HG02571 (cell line): Measurements from ENCODE around the gene DSE.

Source experiments
- ATAC-seq: cut with Tn5 transposase; IDR thresholded peaks from one replicate; pipeline ENCODE4 v1.9.1; 2021; ENCODE audit warnings: mild to moderate bottlenecking, moderate library complexity; ENCODE audit not compliant: unreplicated experiment

The DSE gene

DNA sequence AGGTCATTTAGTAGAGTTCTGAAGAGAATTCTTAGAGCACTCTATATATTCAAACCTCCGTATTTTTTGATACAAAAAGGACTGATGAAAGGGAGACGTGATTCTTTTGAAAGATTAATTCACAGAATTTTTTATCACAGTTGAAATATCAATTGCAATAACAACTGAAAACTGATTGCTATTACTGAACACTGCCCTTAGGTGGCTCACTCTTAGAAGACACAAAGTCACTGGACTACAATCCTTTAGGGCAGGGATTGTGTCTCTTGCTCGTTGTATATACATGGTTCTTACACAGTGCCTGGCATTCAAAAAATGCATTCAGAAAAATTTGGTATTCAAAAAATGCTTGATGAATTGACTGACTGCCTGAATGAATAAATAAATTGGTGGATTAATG is 73.3 kb downstream of the DSE start:
- ATAC-seq, result no peak

DNA sequence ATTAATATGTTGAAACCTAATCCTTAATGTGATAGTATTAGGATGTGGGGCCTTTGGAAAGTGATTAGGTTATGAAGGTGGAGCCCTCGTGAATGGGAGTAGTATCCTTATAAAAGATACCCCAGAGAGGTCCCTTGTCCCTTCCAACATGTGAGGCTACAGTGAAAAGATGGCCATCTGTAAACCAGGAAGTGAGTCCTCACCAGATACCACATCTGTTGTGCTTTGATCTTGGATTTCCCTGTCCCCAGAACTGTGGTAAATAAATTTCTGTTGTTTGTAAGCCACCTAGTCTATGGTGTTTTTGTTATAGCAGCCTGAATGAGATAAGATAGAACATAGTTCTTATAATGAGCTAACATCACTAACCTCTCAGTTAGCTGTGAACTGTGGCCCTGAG is 73.8 kb downstream of the DSE start:
- no peak for ATAC-seq

DNA sequence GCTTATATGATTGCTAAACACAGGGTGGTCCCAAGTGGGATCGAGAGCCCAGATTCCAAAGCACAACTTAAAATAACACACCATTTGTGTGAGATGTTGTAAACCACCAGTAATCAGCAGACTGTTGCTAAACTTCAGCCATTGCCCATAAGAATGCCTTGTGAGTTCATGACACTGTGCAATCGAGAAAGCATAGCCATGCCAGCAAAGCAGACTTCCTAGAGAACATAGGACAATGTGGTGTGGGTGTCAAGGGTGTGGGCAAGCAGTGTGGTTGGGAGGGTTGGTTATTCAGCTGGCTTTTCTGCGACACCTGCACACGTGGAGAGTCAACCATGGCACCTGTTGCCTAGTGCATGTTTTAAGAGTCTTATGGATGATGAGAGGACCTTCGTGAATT is 74.4 kb downstream of the DSE start:
- ATAC-seq, result no peak

DNA sequence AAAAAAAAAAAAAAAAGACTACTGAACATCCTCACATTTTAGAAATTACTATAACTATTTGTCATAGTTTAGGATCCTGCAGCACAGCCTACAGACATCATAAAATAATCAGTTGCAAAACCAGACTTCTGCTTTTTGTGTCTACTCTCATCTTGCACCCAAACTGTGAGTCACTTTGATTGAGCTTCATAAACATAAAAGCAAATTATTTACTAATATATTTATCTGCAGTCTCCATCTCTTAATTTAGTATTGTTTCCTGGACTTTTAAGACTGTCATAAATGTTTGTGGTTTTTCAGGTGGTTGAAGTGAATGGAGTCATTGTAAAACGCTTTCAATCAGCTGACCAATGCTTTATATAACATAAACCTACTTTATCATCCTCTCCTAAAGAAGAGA is 75.7 kb downstream of the DSE start:
- ATAC-seq, result no peak

DNA sequence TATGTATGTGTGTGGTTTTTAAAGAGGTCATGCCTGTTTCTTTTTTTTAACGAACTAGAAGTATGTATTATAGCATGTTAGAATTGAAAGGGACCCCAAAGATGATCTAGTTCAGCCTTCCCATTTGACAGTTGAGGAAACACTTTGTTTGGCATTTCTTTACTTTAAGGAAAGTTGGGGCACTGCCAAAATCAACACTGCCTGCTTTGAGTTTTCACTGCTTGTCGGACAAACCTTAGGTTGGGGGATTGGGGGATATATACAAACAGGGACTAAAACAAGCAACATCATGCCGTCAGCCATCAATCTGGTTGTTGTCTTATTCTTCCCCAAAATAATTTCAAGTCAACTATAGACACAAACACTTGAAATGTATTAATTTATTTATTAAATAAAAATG is 76.3 kb downstream of the DSE start:
- no peak for ATAC-seq

DNA sequence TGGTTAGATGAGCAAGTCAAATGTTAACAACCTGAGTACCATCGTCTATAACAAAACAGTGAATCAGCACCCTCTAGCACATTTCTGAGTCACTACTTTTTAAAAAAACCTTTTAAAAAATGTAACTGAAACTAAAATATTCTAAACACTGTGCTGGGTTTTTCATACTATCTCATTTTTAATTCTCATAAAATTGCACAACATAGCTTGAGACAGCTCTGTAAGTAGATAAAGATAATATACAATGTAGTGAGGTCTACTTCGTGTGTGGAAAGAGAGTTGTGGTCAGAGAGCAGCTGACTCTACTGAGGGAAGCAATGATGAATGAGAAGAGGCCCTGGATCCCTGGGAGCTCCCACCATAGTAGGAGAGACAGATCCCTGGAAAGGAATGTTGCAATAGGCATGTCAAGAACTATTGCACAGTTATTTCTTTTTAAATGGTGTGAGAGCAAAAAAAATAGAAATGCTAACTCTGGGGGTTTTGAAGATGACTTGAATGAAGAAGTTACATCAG is 76.8 kb downstream of the DSE start:
- no peak for ATAC-seq

DNA sequence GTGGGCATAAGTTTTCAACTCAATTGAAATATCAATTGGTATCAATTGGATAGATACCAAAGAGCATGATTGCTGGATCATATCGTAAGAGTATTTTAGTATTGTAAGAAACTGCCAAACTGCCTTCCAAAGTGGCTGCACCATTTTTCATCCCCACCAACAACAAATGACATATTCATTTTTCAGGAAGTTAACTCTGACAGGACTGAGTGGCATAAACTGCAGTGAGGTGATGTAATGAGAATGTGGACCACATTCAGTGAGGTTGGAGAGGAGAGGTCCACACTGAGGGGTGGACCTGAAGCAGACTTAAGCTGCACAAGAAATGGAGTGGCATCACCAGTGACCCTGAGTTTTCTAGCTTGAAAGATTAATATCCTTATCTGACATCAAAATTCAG is 78.8 kb downstream of the DSE start:
- ATAC-seq, result no peak

DNA sequence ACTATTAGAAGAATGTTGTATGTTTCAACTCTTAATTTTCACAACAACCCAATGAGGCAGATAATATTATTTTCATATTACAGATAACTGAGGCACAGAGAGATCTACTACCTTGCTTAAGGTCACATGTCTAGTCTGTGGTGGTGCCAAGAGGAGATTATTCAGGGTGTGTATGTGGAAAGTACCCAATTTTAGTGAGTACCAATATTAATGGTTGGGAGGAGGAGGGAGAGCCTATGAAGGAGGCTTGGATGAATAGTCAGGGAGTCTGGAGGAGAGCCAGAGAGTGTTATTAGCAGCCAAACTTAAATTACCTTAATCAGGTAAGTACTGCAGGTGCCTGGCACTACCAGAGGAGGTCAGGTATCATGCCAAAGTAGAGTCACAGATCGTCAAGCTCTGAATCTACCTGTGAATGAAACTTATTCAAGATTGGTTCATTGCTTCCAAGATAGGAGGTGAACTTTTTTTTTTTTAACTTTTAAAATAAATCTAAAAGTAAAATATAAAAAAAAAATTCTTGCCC is 79.5 kb downstream of the DSE start:
- no peak for ATAC-seq

DNA sequence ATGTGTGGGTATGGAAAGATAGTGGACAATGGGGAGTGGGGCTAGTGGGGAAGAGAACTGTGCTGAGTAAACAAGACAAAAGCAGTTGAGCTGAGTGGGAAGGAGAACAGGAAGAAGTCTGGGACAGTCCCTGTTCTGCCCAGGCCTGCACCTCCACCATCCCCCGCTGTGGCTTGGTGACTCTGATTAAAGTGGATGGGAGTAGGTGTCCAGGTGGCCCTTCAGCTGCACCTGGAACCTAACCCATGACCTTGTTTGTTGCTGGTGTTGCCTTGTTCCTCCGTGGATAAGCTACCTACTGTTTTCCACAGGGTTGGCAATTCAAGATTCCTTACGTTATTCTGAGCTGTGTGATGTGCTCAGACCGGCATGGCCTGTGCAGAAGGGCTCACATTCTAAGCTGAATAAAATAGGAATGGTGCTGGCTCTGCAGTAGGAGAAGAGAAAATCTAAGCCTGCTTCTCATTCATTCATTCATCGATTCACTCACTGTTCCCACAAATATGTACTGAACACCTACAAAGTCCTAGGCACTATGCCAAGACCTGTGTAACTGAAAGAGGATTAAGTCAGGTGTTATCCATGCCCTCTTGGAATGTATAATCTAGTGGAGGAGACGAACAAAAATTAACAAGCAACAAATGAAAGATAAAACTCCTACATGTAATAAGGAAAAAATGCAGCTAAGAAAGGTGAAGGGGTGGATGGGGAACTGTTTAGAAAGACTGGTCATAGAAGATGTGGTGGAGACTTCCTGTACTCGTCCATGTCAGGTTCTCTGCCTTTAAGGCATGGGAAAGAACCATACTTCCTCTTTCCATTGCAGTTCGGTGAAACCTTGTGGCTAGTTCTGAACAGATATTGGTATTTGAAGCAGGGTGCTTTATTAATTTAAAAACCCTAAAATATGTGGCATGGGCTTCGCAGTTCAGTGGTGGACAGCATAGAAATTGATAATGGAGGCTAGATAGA is 80.3 kb downstream of the DSE start:
- ATAC-seq, result peak; percentile 77

DNA sequence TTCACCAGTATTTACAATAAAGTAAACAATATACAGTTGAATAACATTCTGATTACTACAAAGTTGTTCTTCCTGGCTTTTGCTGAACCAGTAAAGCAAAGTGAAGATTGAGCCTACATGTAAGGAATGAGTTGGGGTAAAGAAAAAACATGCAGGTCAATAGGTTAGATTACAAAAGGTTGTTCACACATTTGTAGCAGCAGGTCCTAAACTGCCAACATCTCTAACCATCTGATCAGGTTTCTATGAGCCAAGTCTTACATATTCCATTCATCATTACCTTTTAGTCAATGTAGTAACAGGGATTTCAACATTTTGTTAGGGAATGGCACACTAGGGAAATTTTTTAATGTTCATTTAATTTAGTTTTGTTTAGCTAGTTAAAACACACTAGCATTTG is 81.2 kb downstream of the DSE start:
- no peak for ATAC-seq

DNA sequence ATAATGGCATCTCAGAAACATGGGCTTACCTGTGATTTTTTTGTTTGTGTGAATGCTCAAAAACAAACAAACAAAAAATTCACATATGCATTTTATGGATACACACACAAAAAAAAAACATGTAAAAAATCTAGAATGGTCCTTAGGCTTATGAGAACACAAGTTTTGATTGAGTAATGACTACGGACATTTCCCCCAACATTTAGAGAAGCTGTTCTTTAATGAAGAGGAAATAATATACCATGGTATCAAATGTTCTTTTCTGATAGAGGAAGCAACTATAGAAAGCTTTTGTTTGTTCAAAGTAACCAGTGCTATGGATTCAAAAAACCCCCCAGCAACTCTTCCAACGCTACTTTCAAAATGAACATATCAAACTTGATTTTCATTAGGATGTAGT is 81.8 kb downstream of the DSE start:
- ATAC-seq, result no peak

DNA sequence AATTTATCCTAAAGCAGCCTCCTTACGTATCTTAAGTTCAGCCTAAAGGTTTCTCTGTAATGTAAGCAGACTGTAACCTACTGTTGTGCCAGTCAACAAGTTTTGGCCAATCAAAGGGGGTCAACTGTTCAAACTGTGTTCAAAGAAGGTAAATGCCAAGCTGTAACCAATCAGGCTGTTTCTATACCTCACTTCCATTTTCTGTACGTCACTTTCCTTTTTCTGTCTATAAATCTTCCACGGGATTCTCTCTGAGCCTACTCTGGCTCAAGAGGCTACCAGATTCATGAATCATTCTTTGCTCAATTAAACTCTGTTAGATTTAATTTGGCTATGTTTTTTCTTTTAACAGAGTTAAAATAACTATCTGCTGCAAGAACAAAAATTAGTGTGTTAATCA is 85.4 kb downstream of the DSE start:
- no peak for ATAC-seq

DNA sequence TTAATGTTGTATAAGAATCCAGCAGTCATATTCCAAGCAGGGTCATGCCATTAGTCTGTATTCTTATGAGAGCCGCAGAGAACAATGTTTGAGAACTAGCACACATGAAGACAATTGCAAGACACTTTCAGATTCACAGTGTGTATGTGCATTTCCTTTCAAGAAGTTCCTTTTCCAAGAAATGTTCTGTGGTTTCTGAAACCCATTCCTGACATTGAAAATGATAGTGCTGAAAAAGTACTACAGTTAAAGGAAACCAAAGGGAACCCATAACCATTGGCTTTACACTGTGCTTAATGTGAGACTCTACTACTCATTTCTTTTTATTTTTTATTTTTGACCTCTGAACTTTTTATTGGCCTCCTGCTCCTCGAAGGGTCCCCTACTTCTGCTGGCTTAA is 86.2 kb downstream of the DSE start:
- ATAC-seq, result no peak

DNA sequence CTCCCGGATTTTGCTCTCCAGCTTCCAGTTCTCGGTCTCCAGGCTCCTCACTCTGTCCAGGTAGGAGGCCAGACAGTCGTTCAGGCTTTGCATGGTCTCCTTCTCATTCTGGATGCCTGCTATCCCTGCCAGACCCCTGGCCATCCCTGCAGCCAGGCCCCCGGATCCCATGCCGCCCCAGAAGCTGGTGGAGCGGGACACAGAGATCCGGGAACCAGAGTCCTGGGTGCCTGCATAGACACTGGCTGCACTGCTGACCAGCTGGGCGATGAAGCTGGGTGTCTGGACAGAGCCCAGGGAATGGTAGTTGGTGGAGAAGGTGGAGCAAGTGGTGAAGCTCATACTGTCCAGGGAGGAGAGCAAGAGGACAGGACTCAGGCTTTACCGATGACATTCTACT is 87.5 kb downstream of the DSE start:
- no peak for ATAC-seq

DNA sequence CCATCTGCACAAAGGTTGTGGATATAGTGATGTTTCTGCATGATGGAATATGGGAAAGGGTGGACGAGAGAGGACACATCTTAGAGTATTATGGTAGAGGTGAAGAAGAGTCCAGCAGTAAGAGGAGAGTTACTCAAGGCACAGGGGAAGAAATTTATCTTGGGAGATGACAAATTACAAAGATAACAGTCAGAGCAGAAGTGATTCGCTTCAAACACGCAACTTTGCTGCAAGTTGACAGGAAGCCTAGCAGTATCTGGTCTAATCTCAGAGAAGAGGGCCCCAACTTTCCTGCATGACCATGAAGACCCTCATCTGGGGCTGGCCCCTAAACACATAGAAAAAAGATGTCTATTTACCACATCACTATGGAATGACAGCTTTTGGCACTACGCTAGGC is 89.2 kb downstream of the DSE start:
- ATAC-seq, result no peak

DNA sequence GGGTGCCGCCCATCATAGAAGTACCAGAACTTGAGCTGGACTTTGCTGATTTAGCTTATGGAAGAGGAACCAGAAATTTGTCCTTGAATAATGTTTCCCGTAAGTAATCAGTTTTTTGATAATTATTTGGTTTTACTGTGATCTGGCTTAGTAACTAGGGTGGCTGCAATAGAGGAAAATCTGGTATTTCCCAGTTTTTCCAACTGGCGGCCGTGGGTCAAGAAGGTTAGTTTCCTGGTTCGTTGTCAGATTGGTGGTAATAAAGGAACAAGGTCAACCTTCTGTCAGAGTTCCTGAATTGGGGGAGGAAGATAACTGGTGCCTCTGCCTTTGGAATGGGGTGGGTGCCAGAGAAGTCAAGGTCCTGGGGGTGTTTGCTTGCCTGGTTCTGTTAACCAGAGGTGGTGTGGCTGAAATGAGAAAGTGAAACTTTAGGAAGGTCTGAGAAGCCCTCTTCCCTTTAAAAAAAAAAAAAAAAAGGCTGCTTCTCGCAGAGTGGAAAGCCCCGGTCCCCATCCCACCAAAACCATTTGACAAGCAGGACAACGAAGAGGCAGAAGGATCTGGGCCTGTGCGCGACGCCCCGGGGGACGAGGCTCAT is 90.7 kb downstream of the DSE start, which contains the start of gene CALHM6:
TSS of gene CALHM6 (plus strand) at position 45 of the 601 bp plus-strand sequence. CDS start at position 600, 555 bp downstream.
- ATAC-seq, result peak; percentile 10

DNA sequence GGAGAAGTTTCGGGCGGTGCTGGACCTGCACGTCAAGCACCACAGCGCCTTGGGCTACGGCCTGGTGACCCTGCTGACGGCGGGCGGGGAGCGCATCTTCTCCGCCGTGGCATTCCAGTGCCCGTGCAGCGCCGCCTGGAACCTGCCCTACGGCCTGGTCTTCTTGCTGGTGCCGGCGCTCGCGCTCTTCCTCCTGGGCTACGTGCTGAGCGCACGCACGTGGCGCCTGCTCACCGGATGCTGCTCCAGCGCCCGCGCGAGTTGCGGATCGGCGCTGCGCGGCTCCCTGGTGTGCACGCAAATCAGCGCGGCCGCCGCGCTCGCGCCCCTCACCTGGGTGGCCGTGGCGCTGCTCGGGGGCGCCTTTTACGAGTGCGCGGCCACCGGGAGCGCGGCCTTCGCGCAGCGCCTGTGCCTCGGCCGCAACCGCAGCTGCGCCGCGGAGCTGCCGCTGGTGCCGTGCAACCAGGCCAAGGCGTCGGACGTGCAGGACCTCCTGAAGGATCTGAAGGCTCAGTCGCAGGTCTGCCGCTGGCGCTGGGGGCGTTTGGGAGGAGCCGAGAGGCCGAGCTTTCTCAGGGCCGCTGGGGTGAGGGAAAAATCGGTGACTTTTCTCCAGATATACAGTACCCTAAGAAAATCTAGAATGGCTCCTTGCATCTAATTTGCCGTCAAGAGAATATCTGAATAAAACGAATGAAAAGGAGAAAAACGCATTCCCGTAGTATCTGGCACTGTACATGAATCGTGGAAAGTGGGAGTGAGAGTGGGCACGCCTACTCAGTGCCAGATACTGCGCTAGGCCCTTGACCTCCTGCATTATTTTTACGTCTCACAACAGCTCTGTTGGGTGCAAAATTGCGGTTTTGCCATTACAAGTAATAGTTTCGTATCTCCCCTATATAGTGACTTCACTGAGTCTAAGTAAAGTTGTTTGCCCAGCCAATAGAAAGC is 91.5 kb downstream of the DSE start:
- ATAC-seq, result peak; percentile 76

DNA sequence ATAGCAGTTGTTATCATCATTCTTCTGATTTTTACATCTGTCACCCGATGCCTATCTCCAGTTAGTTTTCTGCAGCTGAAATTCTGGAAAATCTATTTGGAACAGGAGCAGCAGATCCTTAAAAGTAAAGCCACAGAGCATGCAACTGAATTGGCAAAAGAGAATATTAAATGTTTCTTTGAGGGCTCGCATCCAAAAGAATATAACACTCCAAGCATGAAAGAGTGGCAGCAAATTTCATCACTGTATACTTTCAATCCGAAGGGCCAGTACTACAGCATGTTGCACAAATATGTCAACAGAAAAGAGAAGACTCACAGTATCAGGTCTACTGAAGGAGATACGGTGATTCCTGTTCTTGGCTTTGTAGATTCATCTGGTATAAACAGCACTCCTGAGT is 92.6 kb downstream of the DSE start:
- ATAC-seq, result no peak

DNA sequence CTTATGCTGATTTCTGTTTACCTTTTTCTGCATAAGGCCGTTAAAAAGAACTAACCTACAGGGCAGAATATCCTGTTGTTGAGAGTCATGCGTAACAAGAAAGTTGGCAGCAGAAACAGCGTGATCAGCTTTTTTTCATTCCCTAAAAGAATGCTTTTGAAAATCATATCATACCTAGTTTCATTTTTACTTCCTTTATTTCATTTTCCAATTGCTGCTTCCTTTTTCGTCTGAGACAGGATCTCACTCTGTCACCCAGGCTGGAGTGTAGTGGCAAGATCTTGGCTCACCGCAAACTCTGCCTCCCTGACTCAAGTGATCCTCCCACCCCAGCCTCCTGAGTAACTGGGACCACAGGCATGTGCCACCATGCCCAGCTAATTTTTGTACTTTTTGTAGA is 94.5 kb downstream of the DSE start:
- no peak for ATAC-seq

DNA sequence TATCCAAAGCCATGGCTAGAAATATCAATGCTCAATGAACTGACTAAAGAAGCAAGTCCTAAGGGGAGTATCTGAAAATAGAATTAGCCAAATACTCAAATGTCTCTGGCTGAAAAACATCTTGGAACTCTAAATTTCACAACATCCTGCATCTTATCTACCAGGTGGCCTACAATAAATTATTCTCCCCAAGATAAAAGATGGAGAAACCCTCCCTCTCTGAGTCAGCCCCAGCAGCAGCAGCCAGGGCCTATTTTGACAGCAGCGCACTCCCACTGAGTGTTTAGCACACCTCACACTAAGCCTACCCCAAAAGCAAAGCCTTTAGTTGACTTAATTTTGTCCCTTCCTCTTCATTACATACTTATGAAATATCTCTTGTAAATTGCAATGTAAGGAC is 96.3 kb downstream of the DSE start:
- no peak for ATAC-seq

DNA sequence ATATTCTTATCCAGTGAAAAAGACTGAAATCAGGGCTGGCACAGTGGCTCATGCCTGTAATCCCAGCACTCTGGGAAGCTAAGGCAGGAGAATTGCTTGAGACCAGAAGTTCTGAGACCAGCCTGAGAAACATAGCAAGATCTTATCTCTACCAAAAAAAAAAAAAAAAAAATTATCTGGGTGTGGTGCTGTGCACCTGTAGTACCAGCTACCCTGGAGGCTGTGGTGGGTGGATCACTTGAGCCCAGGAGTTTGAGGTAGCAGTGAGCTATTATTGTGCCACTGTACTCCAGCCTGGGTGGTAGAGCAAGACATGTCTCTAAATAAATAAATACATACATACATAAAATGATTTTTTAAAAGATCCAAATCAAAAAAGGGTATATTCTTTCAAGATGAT is 96.8 kb downstream of the DSE start:
- no peak for ATAC-seq
